ENCODE results near the gene TMEM128.

TMEM128 gene

GRCh38 chr4:4289941-4290850 lies 42.2 kb upstream of the TMEM128 start, which contains the start of the genes LYAR and ZBTB49:
TSS of gene LYAR (minus strand) at chr4:4290154. CDS start at chr4:4283742, 6,412 bp downstream.
TSS of gene ZBTB49 (plus strand) at chr4:4290251. CDS start at chr4:4299946, 9,695 bp downstream.
- Histone ChIP-seq H3K9me3 (replicated peaks in 1 of 2; ENCODE audit: control insufficient read depth in 2 of 2, insufficient read depth in 1 of 2, low read depth in 1 of 2, low read length in 2 of 2) (no peaks in the 10 kb centered on the region), H2BK15ac (ENCODE audit: low read length) (no peak within 1 kb of the TSS), H2BK12ac (ENCODE audit: low read length) (no peak within 1 kb of the TSS), H3K18ac (ENCODE audit: low read length) (peak within 1 kb of the TSS; percentile 91), H3K23ac (ENCODE audit: low read depth, low read length, poor library complexity) (peak within 1 kb of the TSS; percentile 89), H2BK5ac (ENCODE audit: low read length) (peak within 1 kb of the TSS; percentile 2), H3K4me2 (ENCODE audit: insufficient read depth, low read length, poor library complexity, severe bottlenecking) (peak within 1 kb of the TSS; percentile 82), H3K79me1 (ENCODE audit: low read depth, low read length) (peaks cover 10% of the 10 kb centered on the region), H3K36me3 (replicated peaks in 1 of 2; ENCODE audit: control insufficient read depth in 2 of 2, insufficient read depth in 2 of 2, low read length in 2 of 2) (peaks cover 8 to 19% of the 10 kb centered on the region in 2 donors), H4K8ac (ENCODE audit: low read depth, low read length) (no peak within 1 kb of the TSS), H2AK5ac (ENCODE audit: low read depth, low read length) (no peak within 1 kb of the TSS), H2BK120ac (ENCODE audit: low read depth, low read length) (no peak within 1 kb of the TSS), H3K27me3 (ENCODE audit: control insufficient read depth in 3 of 3, insufficient read depth in 3 of 3, low read depth in 1 of 3, low read length in 3 of 3) (no peaks in the 10 kb centered on the region), H3K9ac (ENCODE audit: low read depth, low read length, poor library complexity) (peak within 1 kb of the TSS; percentile 95), H3K4me3 (ENCODE audit: low read length in 2 of 2) (peak within 1 kb of the TSS; percentile 72 to 99), H2AFZ (ENCODE audit: low read length) (peak within 1 kb of the TSS; percentile 93), H4K91ac (ENCODE audit: low read depth, low read length, poor library complexity) (no peak within 1 kb of the TSS), H3K14ac (ENCODE audit: low read length) (no peak within 1 kb of the TSS), H3K4me1 (ENCODE audit: control insufficient read depth in 2 of 2, insufficient read depth in 1 of 2, low read depth in 1 of 2, low read length in 2 of 2) (peaks cover 6 to 13% of the 10 kb centered on the region in 2 donors), H3K4ac (ENCODE audit: low read length) (no peak within 1 kb of the TSS), H3K27ac (replicated peaks; ENCODE audit: low read length) (no peak within 1 kb of the TSS)
- peak; percentile 94 for DNase-seq (ENCODE audit: low spot score)
- no CpG with 5 or more reads among the region's 77 CpGs for WGBS, 2 donors (ENCODE audit: extremely low coverage in 2 of 2, insufficient read length in 2 of 2, insufficient replicate concordance in 1 of 2)

GRCh38 chr4:4289597-4289940 lies 41.5 kb upstream of the TMEM128 start:
- H3K27ac ChIP-seq (replicated peaks; ENCODE audit: low read length): no peak overlapping the region
- H3K4me1 ChIP-seq (ENCODE audit: control insufficient read depth in 2 of 2, insufficient read depth in 1 of 2, low read depth in 1 of 2, low read length in 2 of 2): peaks cover 6 to 13% of the 10 kb centered on the region in 2 donors
- no peak overlapping the region for H2BK5ac ChIP-seq (ENCODE audit: low read length)
- peak overlapping the region; percentile 72 to 99 for H3K4me3 ChIP-seq (ENCODE audit: low read length in 2 of 2)
- peak overlapping the region; percentile 93 for H3K9ac ChIP-seq (ENCODE audit: low read depth, low read length, poor library complexity)
- H3K4ac ChIP-seq (ENCODE audit: low read length): no peak overlapping the region
- no peak overlapping the region for H2BK120ac ChIP-seq (ENCODE audit: low read depth, low read length)
- DNase-seq (ENCODE audit: low spot score): no peak
- no CpG with 5 or more reads among the region's 10 CpGs for WGBS, 2 donors (ENCODE audit: extremely low coverage in 2 of 2, insufficient read length in 2 of 2, insufficient replicate concordance in 1 of 2)
- H3K4me2 ChIP-seq (ENCODE audit: insufficient read depth, low read length, poor library complexity, severe bottlenecking): peak overlapping the region; percentile 82
- H3K36me3 ChIP-seq (replicated peaks in 1 of 2; ENCODE audit: control insufficient read depth in 2 of 2, insufficient read depth in 2 of 2, low read length in 2 of 2): peaks cover 14 to 25% of the 10 kb centered on the region in 2 donors
- no peak overlapping the region for H4K91ac ChIP-seq (ENCODE audit: low read depth, low read length, poor library complexity)
- H3K9me3 ChIP-seq (replicated peaks in 1 of 2; ENCODE audit: control insufficient read depth in 2 of 2, insufficient read depth in 1 of 2, low read depth in 1 of 2, low read length in 2 of 2): no peaks in the 10 kb centered on the region
- H2AFZ ChIP-seq (ENCODE audit: low read length): peak overlapping the region; percentile 93
- peak overlapping the region; percentile 89 for H3K23ac ChIP-seq (ENCODE audit: low read depth, low read length, poor library complexity)
- no peak overlapping the region for H3K14ac ChIP-seq (ENCODE audit: low read length)
- peaks cover 10% of the 10 kb centered on the region for H3K79me1 ChIP-seq (ENCODE audit: low read depth, low read length)
- no peak overlapping the region for H2BK15ac ChIP-seq (ENCODE audit: low read length)
- H2AK5ac ChIP-seq (ENCODE audit: low read depth, low read length): no peak overlapping the region
- H3K27me3 ChIP-seq (ENCODE audit: control insufficient read depth in 3 of 3, insufficient read depth in 3 of 3, low read depth in 1 of 3, low read length in 3 of 3): no peaks in the 10 kb centered on the region
- no peak overlapping the region for H2BK12ac ChIP-seq (ENCODE audit: low read length)
- no peak overlapping the region for H3K18ac ChIP-seq (ENCODE audit: low read length)
- H4K8ac ChIP-seq (ENCODE audit: low read depth, low read length): no peak overlapping the region

- no peak for DNase-seq (ENCODE audit: low spot score)
- no peak overlapping the region for H2BK5ac ChIP-seq (ENCODE audit: low read length)
- no peak overlapping the region for H3K27ac ChIP-seq (replicated peaks; ENCODE audit: low read length)
- peak overlapping the region; percentile 72 to 99 for H3K4me3 ChIP-seq (ENCODE audit: low read length in 2 of 2)
- H3K4me2 ChIP-seq (ENCODE audit: insufficient read depth, low read length, poor library complexity, severe bottlenecking): peak overlapping the region; percentile 82
- no CpG with 5 or more reads among the region's 3 CpGs for WGBS, 2 donors (ENCODE audit: extremely low coverage in 2 of 2, insufficient read length in 2 of 2, insufficient replicate concordance in 1 of 2)
- no peak overlapping the region for H4K8ac ChIP-seq (ENCODE audit: low read depth, low read length)
- H3K27me3 ChIP-seq (ENCODE audit: control insufficient read depth in 3 of 3, insufficient read depth in 3 of 3, low read depth in 1 of 3, low read length in 3 of 3): no peaks in the 10 kb centered on the region
- H3K14ac ChIP-seq (ENCODE audit: low read length): no peak overlapping the region
- H4K91ac ChIP-seq (ENCODE audit: low read depth, low read length, poor library complexity): no peak overlapping the region
- H2AK5ac ChIP-seq (ENCODE audit: low read depth, low read length): no peak overlapping the region
- no peak overlapping the region for H3K4ac ChIP-seq (ENCODE audit: low read length)
- no peak overlapping the region for H3K18ac ChIP-seq (ENCODE audit: low read length)
- peaks cover 6 to 13% of the 10 kb centered on the region in 2 donors for H3K4me1 ChIP-seq (ENCODE audit: control insufficient read depth in 2 of 2, insufficient read depth in 1 of 2, low read depth in 1 of 2, low read length in 2 of 2)
- H2BK12ac ChIP-seq (ENCODE audit: low read length): no peak overlapping the region
- no peak overlapping the region for H3K9ac ChIP-seq (ENCODE audit: low read depth, low read length, poor library complexity)
- H3K9me3 ChIP-seq (replicated peaks in 1 of 2; ENCODE audit: control insufficient read depth in 2 of 2, insufficient read depth in 1 of 2, low read depth in 1 of 2, low read length in 2 of 2): no peaks in the 10 kb centered on the region
- peak overlapping the region; percentile 93 for H2AFZ ChIP-seq (ENCODE audit: low read length)
- H2BK15ac ChIP-seq (ENCODE audit: low read length): no peak overlapping the region
- peaks cover 14 to 30% of the 10 kb centered on the region in 2 donors for H3K36me3 ChIP-seq (replicated peaks in 1 of 2; ENCODE audit: control insufficient read depth in 2 of 2, insufficient read depth in 2 of 2, low read length in 2 of 2)
- H2BK120ac ChIP-seq (ENCODE audit: low read depth, low read length): no peak overlapping the region
- no peak overlapping the region for H3K23ac ChIP-seq (ENCODE audit: low read depth, low read length, poor library complexity)
- peaks cover 10% of the 10 kb centered on the region for H3K79me1 ChIP-seq (ENCODE audit: low read depth, low read length)
Observed at GRCh38 chr4:4289055-4289454, 41.0 kb upstream of the TMEM128 start.

- Histone ChIP-seq H3K18ac (ENCODE audit: low read length) (no peak overlapping the region), H3K4ac (ENCODE audit: low read length) (no peak overlapping the region), H4K91ac (ENCODE audit: low read depth, low read length, poor library complexity) (no peak overlapping the region), H2AFZ (ENCODE audit: low read length) (no peak overlapping the region), H3K27me3 (ENCODE audit: control insufficient read depth in 3 of 3, insufficient read depth in 3 of 3, low read depth in 1 of 3, low read length in 3 of 3) (no peaks in the 10 kb centered on the region), H2BK5ac (ENCODE audit: low read length) (no peak overlapping the region), H3K9me3 (replicated peaks in 1 of 2; ENCODE audit: control insufficient read depth in 2 of 2, insufficient read depth in 1 of 2, low read depth in 1 of 2, low read length in 2 of 2) (no peaks in the 10 kb centered on the region), H2BK12ac (ENCODE audit: low read length) (no peak overlapping the region), H3K14ac (ENCODE audit: low read length) (no peak overlapping the region), H2BK15ac (ENCODE audit: low read length) (no peak overlapping the region), H3K4me1 (ENCODE audit: control insufficient read depth in 2 of 2, insufficient read depth in 1 of 2, low read depth in 1 of 2, low read length in 2 of 2) (peaks cover 6 to 13% of the 10 kb centered on the region in 2 donors), H3K79me1 (ENCODE audit: low read depth, low read length) (peaks cover 10% of the 10 kb centered on the region), H3K9ac (ENCODE audit: low read depth, low read length, poor library complexity) (no peak overlapping the region), H3K23ac (ENCODE audit: low read depth, low read length, poor library complexity) (no peak overlapping the region), H2BK120ac (ENCODE audit: low read depth, low read length) (no peak overlapping the region), H3K36me3 (replicated peaks in 1 of 2; ENCODE audit: control insufficient read depth in 2 of 2, insufficient read depth in 2 of 2, low read length in 2 of 2) (peaks cover 14 to 39% of the 10 kb centered on the region in 2 donors), H2AK5ac (ENCODE audit: low read depth, low read length) (no peak overlapping the region), H3K27ac (replicated peaks; ENCODE audit: low read length) (no peak overlapping the region), H3K4me2 (ENCODE audit: insufficient read depth, low read length, poor library complexity, severe bottlenecking) (no peak overlapping the region), H3K4me3 (ENCODE audit: low read length in 2 of 2) (no peak overlapping the region), H4K8ac (ENCODE audit: low read depth, low read length) (no peak overlapping the region)
- DNase-seq (ENCODE audit: low spot score): no peak
Observed at GRCh38 chr4:4288098-4288497, 40.1 kb upstream of the TMEM128 start.

All from neuronal stem cell (in vitro differentiated cells).